HUES48 (cell line): ENCODE measurements around the gene TMEM158.

Experiments used
- H3K27ac ChIP-seq: one replicate; pipeline ENCODE4 v1.7.0; 2013; ENCODE audit warnings: low read depth, low read length, inconsistent platforms
- H3K27me3 ChIP-seq: 2 replicates; pipeline ENCODE4 v1.6.1; 2013; ENCODE audit warnings: mild to moderate bottlenecking, low read length; ENCODE audit not compliant: control insufficient read depth, insufficient read depth
- H3K36me3 ChIP-seq: 2 replicates; pipeline ENCODE4 v1.6.1; 2013; ENCODE audit warnings: low read length; ENCODE audit not compliant: control insufficient read depth, insufficient read depth
- H3K4me1 ChIP-seq: 2 replicates; pipeline ENCODE4 v1.6.1; 2013; ENCODE audit warnings: mild to moderate bottlenecking, low read length; ENCODE audit not compliant: control insufficient read depth, insufficient read depth
- H3K4me3 ChIP-seq: 2 replicates; pipeline ENCODE4 v1.5.1; 2013; ENCODE audit warnings: mild to moderate bottlenecking, low read depth, low read length
- H3K9ac ChIP-seq: 2 replicates; pipeline ENCODE4 v1.6.1; 2013; ENCODE audit warnings: mild to moderate bottlenecking, low read depth, low read length, moderate library complexity
- H3K9me3 ChIP-seq: 2 replicates; pipeline ENCODE4 v1.6.1; 2013; ENCODE audit warnings: low read length; ENCODE audit not compliant: control insufficient read depth, insufficient read depth

Gene TMEM158

GRCh38 chr3:45258317-45258716, 32.2 kb upstream of the TMEM158 start:
- no peak overlapping the region for H3K4me3 ChIP-seq
- no peaks in the 10 kb centered on the region for H3K27me3 ChIP-seq
- H3K4me1 ChIP-seq: peaks cover 11% of the 10 kb centered on the region
- no peaks in the 10 kb centered on the region for H3K36me3 ChIP-seq
- H3K9me3 ChIP-seq: no peaks in the 10 kb centered on the region
- no peak overlapping the region for H3K9ac ChIP-seq
- no peak overlapping the region for H3K27ac ChIP-seq

GRCh38 chr3:45253316-45253715, 27.2 kb upstream of the TMEM158 start:
- Histone ChIP-seq H3K9me3 (no peaks in the 10 kb centered on the region), H3K27me3 (no peaks in the 10 kb centered on the region), H3K4me1 (peaks cover 9% of the 10 kb centered on the region; the same call in 1 of the 2 replicates), H3K9ac (no peak overlapping the region), H3K27ac (no peak overlapping the region), H3K36me3 (no peaks in the 10 kb centered on the region), H3K4me3 (no peak overlapping the region)

GRCh38 chr3:45252826-45253225, 26.7 kb upstream of the TMEM158 start:
- Histone ChIP-seq H3K36me3 (no peaks in the 10 kb centered on the region), H3K9me3 (no peaks in the 10 kb centered on the region), H3K9ac (no peak overlapping the region), H3K27ac (no peak overlapping the region), H3K4me3 (no peak overlapping the region), H3K27me3 (no peaks in the 10 kb centered on the region), H3K4me1 (peaks cover 10% of the 10 kb centered on the region)

GRCh38 chr3:45249391-45249790, 23.3 kb upstream of the TMEM158 start:
- no peak overlapping the region for H3K27ac ChIP-seq
- no peaks in the 10 kb centered on the region for H3K36me3 ChIP-seq
- no peak overlapping the region for H3K9ac ChIP-seq
- peaks cover 12% of the 10 kb centered on the region for H3K4me1 ChIP-seq
- H3K9me3 ChIP-seq: no peaks in the 10 kb centered on the region
- H3K4me3 ChIP-seq: no peak overlapping the region
- H3K27me3 ChIP-seq: no peaks in the 10 kb centered on the region

GRCh38 chr3:45246241-45246640, 20.2 kb upstream of the TMEM158 start:
- H3K9me3 ChIP-seq: no peaks in the 10 kb centered on the region
- no peaks in the 10 kb centered on the region for H3K27me3 ChIP-seq
- H3K4me1 ChIP-seq: peaks cover 12% of the 10 kb centered on the region
- no peaks in the 10 kb centered on the region for H3K36me3 ChIP-seq
- no peak overlapping the region for H3K4me3 ChIP-seq
- no peak overlapping the region for H3K27ac ChIP-seq
- H3K9ac ChIP-seq: no peak overlapping the region

- Histone ChIP-seq H3K27me3 (no peaks in the 10 kb centered on the region), H3K27ac (no peak overlapping the region), H3K4me1 (peaks cover 12% of the 10 kb centered on the region), H3K4me3 (no peak overlapping the region), H3K36me3 (no peaks in the 10 kb centered on the region), H3K9me3 (no peaks in the 10 kb centered on the region), H3K9ac (no peak overlapping the region)
Observed at GRCh38 chr3:45244356-45244755, 18.3 kb upstream of the TMEM158 start.

GRCh38 chr3:45241206-45241605, 15.1 kb upstream of the TMEM158 start:
- no peak overlapping the region for H3K9ac ChIP-seq
- H3K9me3 ChIP-seq: no peaks in the 10 kb centered on the region
- no peaks in the 10 kb centered on the region for H3K27me3 ChIP-seq
- no peaks in the 10 kb centered on the region for H3K4me1 ChIP-seq
- no peak overlapping the region for H3K27ac ChIP-seq
- H3K36me3 ChIP-seq: no peaks in the 10 kb centered on the region
- no peak overlapping the region for H3K4me3 ChIP-seq

GRCh38 chr3:45240292-45240691, 14.2 kb upstream of the TMEM158 start:
- Histone ChIP-seq H3K9me3 (no peaks in the 10 kb centered on the region), H3K36me3 (no peaks in the 10 kb centered on the region), H3K27me3 (no peaks in the 10 kb centered on the region), H3K4me1 (no peaks in the 10 kb centered on the region), H3K4me3 (no peak overlapping the region), H3K27ac (no peak overlapping the region), H3K9ac (no peak overlapping the region)

- Histone ChIP-seq H3K9me3 (no peaks in the 10 kb centered on the region), H3K9ac (no peak overlapping the region), H3K27me3 (no peaks in the 10 kb centered on the region), H3K4me3 (no peak overlapping the region), H3K36me3 (no peaks in the 10 kb centered on the region), H3K4me1 (no peaks in the 10 kb centered on the region), H3K27ac (no peak overlapping the region)
Observed at GRCh38 chr3:45239254-45239653, 13.2 kb upstream of the TMEM158 start.

GRCh38 chr3:45236964-45237363, 10.9 kb upstream of the TMEM158 start:
- Histone ChIP-seq H3K4me1 (0 out of 2 replicates have a peak, but pooled peaks cover 3% of the 10 kb centered on the region), H3K27me3 (no peaks in the 10 kb centered on the region), H3K9ac (no peak overlapping the region), H3K9me3 (no peaks in the 10 kb centered on the region), H3K36me3 (no peaks in the 10 kb centered on the region), H3K27ac (no peak overlapping the region), H3K4me3 (no peak overlapping the region)

- H3K27me3 ChIP-seq: no peaks in the 10 kb centered on the region
- no peaks in the 10 kb centered on the region for H3K36me3 ChIP-seq
- H3K27ac ChIP-seq: no peak overlapping the region
- no peaks in the 10 kb centered on the region for H3K9me3 ChIP-seq
- no peak overlapping the region for H3K9ac ChIP-seq
- 0 out of 2 replicates have a peak, but pooled peaks cover 3% of the 10 kb centered on the region for H3K4me1 ChIP-seq
- no peak overlapping the region for H3K4me3 ChIP-seq
Observed at GRCh38 chr3:45235409-45235808, 9.3 kb upstream of the TMEM158 start.

GRCh38 chr3:45234250-45234649, 8.2 kb upstream of the TMEM158 start:
- H3K27ac ChIP-seq: no peak overlapping the region
- 0 out of 2 replicates have a peak, but pooled peaks cover 3% of the 10 kb centered on the region for H3K4me1 ChIP-seq
- H3K4me3 ChIP-seq: no peak overlapping the region
- no peaks in the 10 kb centered on the region for H3K27me3 ChIP-seq
- H3K36me3 ChIP-seq: no peaks in the 10 kb centered on the region
- no peak overlapping the region for H3K9ac ChIP-seq
- no peaks in the 10 kb centered on the region for H3K9me3 ChIP-seq
